HG03039 (cell line): ENCODE data around the gene PDE1C.
"Not testable (repeated sequence)": the region's sequence is repeated elsewhere in the genome, so short reads cannot be mapped to it uniquely, and the experiment has no call there.

ENCODE experiments used
- ATAC-seq: cut with Tn5 transposase; IDR thresholded peaks from one replicate; pipeline ENCODE4 v1.9.1; 2021; ENCODE audit warnings: mild to moderate bottlenecking, moderate library complexity; ENCODE audit not compliant: unreplicated experiment

The PDE1C gene

DNA sequence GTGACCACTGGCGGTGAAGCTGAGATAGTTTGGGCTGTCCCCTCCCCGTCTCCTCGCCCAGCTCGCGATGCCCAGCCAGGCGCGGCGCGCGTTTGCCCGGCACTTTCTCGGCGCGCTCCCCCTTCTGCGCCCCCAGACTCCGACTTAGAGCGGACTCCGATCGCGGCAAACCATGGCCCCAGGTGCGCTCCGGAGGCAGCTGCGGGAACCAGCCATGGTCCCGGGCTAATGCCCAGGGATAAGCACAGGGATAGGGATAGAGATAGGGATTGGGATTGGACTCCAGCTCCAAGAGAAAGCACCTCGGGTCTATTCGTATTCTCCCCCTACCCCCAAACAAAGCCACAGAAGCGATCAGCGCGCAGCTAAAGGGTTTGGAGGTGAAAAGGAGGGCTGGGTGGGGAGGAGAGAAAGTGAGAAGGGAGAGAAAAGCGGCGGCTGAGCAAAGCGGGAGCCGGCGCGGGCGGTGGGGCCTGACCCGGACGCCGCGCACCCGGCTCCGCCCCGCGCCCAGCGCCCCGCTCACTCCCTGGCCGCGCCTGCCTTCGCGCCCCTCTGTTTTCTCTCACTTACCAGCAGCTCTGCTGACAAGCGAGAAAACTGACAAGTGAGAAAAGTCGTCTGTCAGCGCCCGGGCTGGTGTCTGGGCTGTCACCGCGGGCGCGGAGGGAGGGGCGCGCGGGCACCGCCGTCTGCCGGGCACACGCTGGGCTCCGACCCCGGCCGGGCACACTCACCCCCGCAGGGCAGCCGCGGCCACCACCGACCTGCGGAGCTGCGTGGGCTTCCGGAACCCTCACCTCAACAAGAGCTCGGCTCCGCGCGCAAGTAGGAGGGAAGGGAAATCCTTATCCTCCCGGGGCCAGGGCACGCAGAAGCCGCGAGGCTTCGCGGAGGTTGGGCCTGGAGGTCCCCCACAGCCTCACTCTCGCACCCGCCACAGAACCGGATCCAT, at the start of gene PDE1C:
PDE1C (minus strand) TSS at position 2 of the 955 bp plus-strand sequence.
- no peak for ATAC-seq

DNA sequence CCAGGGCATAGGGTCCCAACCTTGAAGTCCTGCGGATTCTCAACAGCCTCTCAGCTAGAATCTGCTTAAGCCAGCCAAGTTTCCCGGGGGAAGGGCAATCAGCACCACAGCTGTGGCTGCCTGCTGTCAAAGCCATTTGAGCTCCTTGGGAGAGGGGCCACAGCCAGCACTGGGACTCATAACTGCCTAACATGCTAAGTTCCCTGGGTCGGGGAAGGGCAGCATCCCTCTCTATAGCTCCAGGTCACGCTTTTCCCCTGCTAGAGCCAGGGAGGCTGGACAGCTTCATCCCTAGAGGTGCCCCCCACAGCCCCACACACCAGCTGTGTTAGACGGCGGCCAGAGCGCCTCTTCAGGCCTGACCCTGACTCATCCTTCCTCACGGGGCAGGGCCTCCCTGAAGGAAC, 49.6 kb upstream of the PDE1C start:
- ATAC-seq = no peak

DNA sequence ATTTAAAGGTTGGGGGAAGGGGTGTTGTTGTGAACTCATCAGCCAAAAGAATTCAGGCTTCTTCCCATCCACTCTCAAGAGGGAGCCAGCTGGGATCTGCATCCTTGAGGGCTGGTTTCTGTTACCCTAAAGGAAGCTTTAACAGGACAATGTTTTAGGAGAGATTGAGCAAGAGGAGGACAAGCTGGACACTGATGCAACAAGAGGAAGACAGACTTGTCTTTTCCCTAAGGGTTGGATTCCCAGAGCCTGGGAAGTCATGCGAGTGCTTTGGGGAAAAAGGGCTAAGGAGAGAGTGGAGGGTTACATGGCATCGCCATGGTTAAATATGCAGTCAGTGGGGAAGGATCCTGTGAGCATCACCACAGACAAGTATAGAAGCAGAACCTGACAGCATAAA, 47.6 kb upstream of the PDE1C start:
- no peak for ATAC-seq

DNA sequence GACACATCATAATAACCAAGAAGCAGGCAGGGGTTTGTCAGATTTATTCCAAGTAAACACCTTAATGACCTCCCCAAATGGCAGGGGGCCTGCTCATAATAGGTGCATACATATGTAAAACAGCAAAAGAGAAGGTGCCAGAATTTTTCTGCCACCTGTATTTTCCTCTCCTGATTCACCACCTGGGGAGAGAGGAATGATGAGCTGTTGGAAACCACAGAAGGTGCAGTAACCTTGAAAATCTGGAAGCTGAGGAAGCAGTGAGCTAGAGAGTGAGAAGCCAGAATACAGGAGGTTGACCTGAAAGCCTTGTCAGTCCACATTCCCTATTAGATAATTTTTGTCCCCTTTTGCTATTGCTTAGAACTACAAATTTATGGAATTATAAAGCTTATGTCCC, 46.2 kb upstream of the PDE1C start:
- no peak for ATAC-seq

DNA sequence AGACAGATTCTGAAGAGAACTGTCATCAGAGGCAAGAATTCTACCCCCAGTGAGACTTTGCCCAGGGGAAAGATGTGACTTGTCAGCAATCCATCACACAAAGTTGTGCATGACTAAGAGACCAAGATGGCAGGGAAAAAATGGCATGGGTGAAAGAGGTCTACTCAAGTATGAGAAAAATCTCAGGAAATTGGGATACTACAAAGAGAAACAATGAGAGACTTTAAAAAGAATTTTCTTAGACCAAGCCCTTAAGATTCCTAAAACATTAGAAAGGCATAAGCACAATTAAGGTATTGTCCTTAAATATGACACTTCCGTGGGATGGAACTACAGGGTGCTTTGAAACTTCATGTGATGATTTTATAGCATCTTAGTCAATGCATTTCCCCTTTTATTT, 45.6 kb upstream of the PDE1C start:
- ATAC-seq = no peak

DNA sequence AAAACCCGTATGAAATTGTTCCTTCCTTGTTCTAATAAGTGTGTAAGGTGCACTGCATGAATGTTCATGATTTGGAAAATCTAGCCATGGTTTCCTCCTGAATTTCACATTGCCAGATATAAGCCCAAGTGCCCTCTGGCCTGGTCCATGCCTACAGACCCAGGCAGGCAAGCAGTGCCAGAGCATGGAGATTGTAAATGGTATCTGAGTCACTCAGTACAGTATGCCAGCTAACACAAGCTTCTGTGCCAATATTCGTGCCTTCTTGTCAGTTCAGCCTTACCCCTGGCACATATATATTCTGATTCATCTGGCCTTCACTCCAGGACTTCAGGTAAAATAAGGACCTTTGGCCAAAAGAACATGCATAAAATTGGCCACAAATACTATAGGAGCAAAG, 38.4 kb upstream of the PDE1C start:
- ATAC-seq = no peak

DNA sequence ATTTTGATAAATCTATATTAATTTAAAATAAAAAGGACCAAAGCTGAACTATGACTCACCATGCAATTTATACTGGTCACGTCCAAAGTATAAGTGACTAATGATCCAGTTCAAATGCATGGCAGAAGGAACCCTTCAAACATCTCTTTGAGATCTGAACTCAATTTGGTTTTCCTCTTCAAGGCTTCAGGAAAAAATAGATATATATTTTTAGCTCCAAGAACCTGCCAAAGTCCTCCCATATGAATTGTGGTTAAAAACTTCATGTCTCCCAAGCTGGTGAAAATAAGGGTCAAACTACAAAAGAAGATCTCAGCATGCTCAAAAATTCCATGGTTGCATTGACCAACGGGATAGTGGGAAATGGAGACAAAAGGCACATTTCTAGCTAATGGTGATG, 34.6 kb upstream of the PDE1C start:
- ATAC-seq = no peak

DNA sequence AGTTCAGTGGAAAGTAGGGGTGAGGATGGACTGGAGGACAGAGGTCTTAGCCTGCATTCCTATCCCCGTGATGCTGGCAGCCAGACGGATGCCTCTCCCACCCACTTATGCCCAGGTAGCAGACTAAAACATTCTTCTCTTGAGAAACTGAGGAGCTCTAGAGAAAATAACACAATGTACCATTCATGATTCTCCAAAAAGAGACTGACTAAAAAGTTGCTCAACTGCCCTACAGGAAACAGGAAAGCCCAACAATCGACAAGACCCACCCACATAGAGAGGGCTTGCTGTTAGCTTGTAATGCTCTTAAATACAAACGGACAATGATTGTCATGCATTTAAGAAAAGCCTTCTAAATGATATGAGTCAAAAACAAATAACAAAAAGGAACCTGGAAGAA, 33.2 kb upstream of the PDE1C start:
- no peak for ATAC-seq

DNA sequence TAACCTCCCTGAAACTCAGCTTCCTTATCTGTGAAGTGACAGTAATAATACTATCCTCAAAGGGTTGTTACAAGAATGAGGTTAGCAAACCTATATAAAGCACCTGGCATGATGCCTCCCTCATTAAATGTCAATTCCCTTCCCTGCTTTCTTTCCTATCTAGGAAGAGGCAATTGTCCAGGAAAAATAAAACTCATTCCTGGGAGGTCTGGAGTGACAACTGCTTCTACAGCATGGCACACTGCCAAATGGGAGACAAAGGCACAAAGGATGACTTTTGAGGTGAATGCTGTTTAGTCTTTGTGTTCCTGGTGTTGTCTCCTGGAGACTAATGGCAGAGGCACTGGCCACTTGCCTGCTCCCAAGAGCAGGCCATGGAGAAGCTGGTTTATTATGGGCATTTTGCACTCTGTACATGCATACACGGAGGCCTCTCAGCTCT, 32.2 kb upstream of the PDE1C start:
- ATAC-seq = no peak

DNA sequence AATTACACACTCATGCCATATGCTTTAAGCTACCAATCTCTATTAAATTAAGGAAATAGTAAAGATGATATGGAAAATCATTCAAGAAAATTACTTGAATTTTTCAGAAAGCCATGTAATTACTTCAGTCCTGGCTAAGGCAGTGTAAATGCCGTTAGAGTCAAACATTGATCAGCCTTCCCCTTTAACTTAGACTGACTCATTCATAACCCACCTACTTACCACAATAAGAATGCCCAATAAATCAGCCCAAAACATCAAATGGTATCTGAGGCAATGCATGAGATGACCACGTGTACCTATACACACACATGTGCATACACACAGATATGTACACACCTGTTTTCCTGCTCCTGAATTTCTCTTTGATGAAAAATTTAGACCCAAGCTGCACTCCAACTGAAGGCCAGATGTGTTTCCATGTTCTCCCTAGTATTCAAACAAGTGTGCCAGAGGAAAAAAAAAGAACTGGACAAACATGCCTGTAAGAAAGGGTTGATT, 30.2 kb upstream of the PDE1C start:
- no peak for ATAC-seq

DNA sequence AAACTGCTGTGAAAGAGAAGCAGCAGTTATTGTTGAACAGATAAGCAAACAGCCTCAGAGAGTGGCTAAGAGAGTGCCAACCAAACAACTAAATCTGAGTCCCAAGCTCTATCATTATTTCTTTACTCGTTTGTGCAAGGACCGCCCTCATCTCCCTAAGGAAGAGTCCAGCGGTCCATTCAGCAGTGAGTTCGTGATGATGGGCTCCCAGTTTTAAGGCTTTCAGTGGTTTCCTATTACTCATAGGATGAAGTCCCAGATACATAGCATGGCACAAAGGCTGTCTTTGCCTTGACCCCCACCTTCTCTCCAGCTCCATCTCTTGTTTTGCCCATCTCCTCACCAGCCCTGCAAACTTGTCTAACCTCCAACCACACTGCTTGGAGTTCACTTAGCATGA, 24.3 kb upstream of the PDE1C start:
- no peak for ATAC-seq

DNA sequence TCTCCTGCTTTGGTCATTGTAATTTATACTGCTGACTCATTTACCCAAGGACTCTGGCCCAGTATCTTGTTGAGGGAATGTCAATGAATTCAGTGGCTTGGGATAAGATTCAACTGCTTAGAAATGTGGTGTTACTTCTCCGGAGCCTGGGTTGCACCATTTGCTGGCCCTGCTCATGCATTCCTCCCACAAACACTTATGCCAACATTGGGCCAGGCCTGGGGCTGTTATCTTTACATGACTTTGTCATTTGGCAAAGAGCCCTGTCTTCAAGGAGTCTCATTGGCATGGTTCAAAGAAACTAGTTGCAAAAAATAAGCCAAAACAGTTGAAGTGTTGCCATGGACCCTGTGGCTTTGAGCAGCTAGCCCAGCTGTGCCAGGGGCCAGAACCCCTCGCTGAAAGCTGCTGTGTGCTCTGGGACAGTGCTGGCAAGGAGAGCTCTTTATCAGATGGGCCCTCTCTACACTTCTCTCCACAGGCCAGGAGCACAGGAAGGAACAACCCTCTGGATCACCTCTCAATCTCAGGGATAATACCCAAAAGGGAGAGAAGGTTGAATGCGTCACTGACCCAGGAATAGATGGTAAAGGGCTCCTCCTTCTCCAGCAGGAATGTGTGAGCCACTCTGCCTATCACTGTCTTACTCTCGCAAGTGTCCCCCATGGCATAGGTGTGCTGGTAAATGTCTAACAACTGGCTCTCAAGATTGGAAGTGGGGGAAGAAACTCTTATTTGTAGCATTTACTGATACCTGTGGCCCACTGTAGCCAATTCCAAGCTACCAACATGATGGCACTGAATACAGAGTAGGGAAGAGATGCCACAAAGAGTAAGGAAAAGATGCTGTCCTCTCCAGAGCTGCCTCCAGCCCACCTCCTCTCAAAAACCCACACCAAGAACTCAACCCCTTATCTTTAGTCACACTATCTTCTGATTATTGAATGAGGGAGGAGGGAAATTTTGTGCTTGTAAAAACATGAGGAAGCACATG, 23.5 kb upstream of the PDE1C start:
- no peak for ATAC-seq

DNA sequence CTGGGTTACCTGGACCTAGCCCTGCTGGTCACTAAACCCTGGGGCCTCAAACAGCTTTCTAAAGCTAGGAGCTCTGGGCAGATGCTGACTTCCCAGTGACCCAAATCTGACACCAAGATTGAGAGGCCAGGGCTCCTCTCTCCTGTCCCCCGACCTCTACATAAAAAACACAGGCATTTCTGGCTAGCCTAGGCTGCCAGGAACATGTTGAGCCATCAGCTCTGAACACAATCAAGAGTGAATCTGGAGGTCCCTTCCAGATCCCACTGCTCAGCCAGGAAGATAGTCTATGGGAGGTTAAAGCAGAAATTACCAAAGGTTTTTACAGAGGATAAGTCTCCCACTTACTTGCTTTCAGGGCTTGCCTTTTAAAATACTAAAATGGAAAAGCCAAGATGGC, 22.1 kb upstream of the PDE1C start:
- no peak for ATAC-seq

DNA sequence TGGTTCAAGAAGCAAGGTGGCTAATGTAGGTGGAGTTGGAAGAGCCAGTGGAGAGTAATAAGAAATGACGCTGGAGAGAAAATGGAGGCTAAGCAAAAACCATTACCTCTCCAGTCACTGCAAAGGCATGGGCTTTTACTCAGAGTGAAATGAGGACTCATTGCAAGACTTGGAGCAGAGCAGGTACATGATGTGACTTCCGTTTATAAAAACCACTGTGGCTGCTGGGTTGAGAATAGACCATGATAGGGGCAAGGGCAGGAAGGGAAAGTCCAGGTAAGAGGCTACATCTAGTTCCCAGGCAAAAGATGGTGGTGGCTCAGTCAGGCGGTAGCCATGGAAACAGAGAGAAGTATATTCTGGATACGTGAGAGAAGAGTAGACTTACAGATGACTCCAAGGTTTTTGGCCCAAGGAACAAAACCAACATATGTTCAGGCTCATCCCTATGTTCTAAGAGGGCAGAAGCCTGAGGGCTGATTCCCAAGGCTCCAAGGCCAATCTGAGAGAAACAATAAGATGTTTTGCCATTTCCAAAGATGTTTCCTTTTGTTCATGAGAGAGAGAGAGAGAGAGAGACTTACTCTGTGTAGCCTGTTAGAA, 21.5 kb upstream of the PDE1C start:
- ATAC-seq = no peak

DNA sequence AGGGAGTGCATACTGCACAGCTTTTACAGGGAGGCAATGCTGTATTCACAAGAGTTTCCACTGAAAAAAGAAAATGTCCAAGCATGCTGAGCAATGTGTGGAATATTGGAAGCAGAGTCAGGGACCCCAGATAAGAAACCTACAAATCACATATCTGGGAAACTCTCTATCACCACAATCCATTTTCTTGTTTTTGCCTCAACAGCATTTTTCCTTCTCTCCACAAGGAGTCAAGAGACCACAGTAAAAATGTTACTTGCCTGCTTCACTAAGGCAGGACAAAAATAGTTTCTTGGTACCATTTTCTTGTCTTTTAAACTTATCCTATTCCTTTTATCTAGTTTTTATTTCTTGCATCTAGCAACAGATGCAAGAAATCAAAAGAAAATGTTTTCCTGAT, 19.5 kb upstream of the PDE1C start:
- ATAC-seq = no peak

DNA sequence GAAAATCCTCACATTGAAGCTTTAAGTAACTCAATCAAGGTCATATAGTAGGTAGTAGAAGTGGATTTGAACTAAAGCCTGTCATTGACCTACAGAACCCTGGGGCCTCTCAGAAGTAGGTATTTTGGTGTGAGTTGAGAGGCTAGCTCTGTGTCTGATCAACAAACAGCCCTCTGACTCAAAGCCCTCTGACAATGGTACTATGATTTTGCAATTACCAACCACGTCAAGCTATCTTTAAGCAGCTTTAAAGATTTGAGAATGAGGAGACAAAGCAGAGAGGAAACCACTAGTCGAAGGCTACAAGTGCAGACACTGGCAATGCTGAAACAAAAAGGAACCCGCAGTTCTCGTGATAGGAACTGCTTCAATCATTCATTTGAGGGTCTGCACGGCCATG, 19.0 kb upstream of the PDE1C start:
- ATAC-seq = no peak

DNA sequence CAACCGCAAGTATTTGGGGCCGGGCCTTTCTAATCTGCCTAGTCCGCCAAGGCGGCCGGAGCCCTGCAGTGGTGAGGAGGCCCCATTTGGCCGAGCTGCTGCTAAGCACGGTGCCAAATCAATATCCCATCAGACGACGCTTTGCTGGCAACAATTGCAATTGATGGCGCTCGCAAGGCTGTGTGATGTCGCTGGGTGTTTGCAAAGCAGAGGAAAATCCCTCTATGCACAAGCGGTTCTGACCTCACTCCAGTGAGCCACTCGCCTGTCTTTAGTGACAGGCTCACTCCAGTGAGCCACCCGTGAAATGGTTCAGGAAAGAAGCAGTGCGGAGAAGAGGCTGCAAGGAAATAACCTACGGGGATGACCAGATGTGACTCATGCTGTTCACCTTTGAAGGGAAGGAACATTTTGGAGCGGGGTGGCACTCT, 18.3 kb upstream of the PDE1C start:
- no peak for ATAC-seq

DNA sequence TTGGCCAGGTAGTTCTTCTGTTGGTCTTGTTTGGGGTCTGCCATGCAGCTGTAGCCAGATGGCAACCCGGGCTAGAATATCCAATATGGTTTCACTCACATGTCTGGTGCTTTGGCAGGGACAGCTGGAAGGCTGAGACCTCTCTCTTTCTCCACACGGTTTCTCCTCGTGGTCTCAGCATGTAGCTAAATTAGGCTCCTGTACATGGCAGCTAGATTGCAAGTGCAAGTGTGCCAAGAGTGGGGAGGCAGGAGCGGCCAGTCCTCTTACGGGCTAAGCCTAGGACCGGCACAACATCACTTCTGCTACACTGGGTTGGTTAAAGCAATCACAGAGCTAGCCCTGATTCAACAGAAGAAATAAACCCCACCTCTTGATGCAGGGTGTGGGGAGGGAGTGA, 9.3 kb upstream of the PDE1C start:
- no peak for ATAC-seq

DNA sequence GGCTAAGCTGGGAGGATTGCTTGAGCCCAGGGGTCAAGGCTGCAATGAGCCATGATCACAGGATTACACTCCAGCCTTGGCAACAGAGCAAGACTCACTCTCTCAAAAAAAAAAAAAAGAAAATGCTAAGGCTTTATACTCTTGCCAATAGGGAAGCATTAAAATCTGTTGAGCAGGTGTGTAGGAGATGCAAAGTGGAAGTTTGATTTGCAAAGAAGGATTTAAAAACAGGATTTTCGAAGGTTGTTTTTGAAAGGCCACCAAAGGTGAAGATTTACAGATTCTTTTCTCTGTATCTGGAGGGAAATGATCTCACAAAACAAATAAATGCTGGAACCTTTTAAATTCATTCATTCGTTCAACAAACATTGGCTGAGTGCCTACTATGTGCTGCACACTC, 8.6 kb upstream of the PDE1C start:
- no peak for ATAC-seq

DNA sequence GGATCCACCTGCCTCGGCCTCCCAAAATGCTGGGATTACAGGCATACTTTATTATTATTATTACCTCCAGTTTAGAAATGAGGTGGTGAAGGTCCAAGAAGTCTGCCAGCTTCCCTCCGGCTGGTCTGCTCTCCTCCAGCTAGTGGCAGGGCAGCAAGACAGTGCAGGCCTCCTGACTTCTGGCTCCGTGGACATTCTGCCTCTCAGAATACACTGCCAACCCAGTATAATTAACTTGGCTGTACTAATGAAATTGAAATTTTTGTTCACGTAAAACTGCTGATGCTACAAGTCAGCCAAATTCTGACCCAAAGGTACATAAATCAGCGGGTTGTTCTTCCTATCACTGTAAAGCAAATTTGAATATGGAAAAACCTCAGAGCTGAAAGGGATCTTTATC, 7.6 kb upstream of the PDE1C start:
- ATAC-seq = no peak

DNA sequence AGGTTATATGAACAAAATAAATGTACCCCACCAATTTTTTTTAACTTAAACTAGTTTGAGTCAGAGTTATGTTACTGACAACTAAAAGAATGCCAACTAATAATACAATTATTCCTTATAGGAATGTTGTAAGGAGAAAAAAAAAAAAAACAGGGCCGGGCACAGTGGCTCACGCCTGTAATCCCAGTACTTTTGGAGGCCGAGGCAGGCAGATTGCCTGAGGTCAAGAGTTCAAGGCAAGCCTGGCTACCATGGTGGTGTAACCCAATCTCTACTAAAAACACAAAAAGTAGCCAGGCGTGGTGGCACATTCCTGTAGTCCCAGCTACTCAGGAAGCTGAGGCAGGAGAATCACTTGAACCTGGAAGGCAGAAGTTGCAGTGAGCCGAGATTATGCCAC, 6.6 kb upstream of the PDE1C start:
- not testable (repeated sequence) for ATAC-seq
